Spleen (tissue), 11 donors: ENCODE results near the gene LSM14B. TPM values are rescaled to one million over a fixed set of nuclear protein-coding genes. Genes with fewer than 3 reads are reported as not detected.

Experiments
- DNase-seq: peaks from one replicate; pipeline ENCODE4 v3.0.0-alpha.2; 2020
- H3K27ac ChIP-seq, 8 donors: fragments of 200-600 bp; sonication (generic) in 7 of 8; 1 replicate in 4 of 8; 2 replicates in 4 of 8; pipeline versions ENCODE4 v1.5.0 to v1.8.0; 2016 to 2021; ENCODE audit warnings: inconsistent platforms in 4 of 8, mild to moderate bottlenecking in 4 of 8, moderate library complexity in 1 of 8
- H3K27me3 ChIP-seq, 7 donors: fragments of 200-600 bp; sonication (generic) in 6 of 7; replicated peaks in 1 of 7; 1 replicate in 4 of 7; 2 replicates in 3 of 7; pipeline versions ENCODE4 v1.5.0 to v1.8.0; 2016 to 2021; ENCODE audit warnings: inconsistent platforms in 3 of 7, mild to moderate bottlenecking in 1 of 7
- H3K36me3 ChIP-seq, 6 donors: fragments of 200-600 bp; sonication (generic) in 5 of 6; 1 replicate in 4 of 6; 2 replicates in 2 of 6; pipeline versions ENCODE4 v1.5.0 to v1.8.0; 2016 to 2021; ENCODE audit warnings: inconsistent platforms in 2 of 6
- H3K4me1 ChIP-seq, 6 donors: fragments of 200-600 bp; sonication (generic) in 5 of 6; 1 replicate in 3 of 6; 2 replicates in 3 of 6; pipeline versions ENCODE4 v1.5.0 to v1.8.0; 2016 to 2021; ENCODE audit warnings: inconsistent platforms in 3 of 6
- H3K4me3 ChIP-seq, 8 donors: fragments of 200-600 bp; sonication (generic) in 7 of 8; 1 replicate in 4 of 8; 2 replicates in 4 of 8; pipeline versions ENCODE4 v1.5.0 to v1.8.0; 2016 to 2021; ENCODE audit warnings: inconsistent platforms in 4 of 8, mild to moderate bottlenecking in 4 of 8, moderate library complexity in 2 of 8
- H3K9me3 ChIP-seq, 8 donors: fragments of 200-600 bp; sonication (generic) in 7 of 8; 1 replicate in 4 of 8; 2 replicates in 4 of 8; pipeline versions ENCODE4 v1.5.0 to v1.8.0; 2016 to 2021; ENCODE audit warnings: inconsistent platforms in 4 of 8
- POLR2A ChIP-seq, 3 donors: fragments of 450-650 bp; IDR thresholded peaks; one replicate each; pipeline ENCODE4 v1.5.1; 2017; ENCODE audit warnings: antibody characterized with exemption in 3 of 3, mild to moderate bottlenecking in 1 of 3
- POLR2AphosphoS5 ChIP-seq, 3 donors: sonication (generic); formaldehyde crosslinking; IDR thresholded peaks; one replicate each; pipeline ENCODE4 v1.5.1; 2017; ENCODE audit warnings: antibody characterized with exemption in 3 of 3
- WGBS, 5 donors: extraction: QIAGEN DNeasy Blood & Tissue Kit in 3 of 5; methylation state at CpG; one replicate each; pipeline versions ENCODE4 v1.1.5 to v1.1.7; 2013 to 2018; 5-methylcytosine and 5-hydroxymethylcytosine counted together
- intact Hi-C: fragments of 100-400 bp; cut with DNase I; formaldehyde crosslinking; loops from one replicate; pipeline ENCODE4 v1.15.0; 2023; ENCODE audit warnings: low total_unique reads
- polyA plus RNA-seq, 3 donors: library from polyadenylated mRNA; stranded (reverse); fragments of 200-250 nt; gene quantifications; one replicate each; pipeline ENCODE4 v1.2.1, GENCODE V29; 2013
- total RNA-seq, 7 donors: library from RNA; depleted of rRNA in 3 of 7; stranded (reverse); fragments of >200 nt in 3 of 7; fragmentation: NEBNext Ultra II Directional in 4 of 7; extraction: Animal tissue kit (Norgen Biotek cat#: 25700) in 4 of 7; gene quantifications; one replicate each; pipeline versions ENCODE4 v1.1.0 to v1.2.1, GENCODE V29; 2016 to 2021
- TF ChIP-seq, protein P1 (sequence below), 11 experiments: fragments of 200-600 bp in 7 of 11; fragments of 450-650 bp in 4 of 11; sonication (generic) in 4 of 11; IDR thresholded peaks in 8 of 11; conservative IDR thresholded peaks in 3 of 11; 1 replicate in 7 of 11; 2 replicates in 4 of 11; pipeline versions ENCODE4 v1.4.0 to v1.8.0; 2016 to 2021; ENCODE audit warnings: antibody characterized with exemption in 11 of 11, inconsistent platforms in 4 of 11, mild to moderate bottlenecking in 1 of 11
- donor health status: healthy with polysubstance abuse.
- donor health status: DM: no; HTN: no; CAD: no; lungs with moderate emphysema.
- donor health status: DM: no; HTN: no; CAD: no.
- donor health status: Bipolar disorder and iron deficiency.
- donor health status: healthy.
- donor health status: DM: no; HTN: no; CAD: no.
- donor health status: DM: yes; HTN: yes; CAD: no.

LSM14B gene
- total and polyA plus RNA-seq, 10 donors, result 14.0 to 37.6 (median 26.0) TPM

DNA sequence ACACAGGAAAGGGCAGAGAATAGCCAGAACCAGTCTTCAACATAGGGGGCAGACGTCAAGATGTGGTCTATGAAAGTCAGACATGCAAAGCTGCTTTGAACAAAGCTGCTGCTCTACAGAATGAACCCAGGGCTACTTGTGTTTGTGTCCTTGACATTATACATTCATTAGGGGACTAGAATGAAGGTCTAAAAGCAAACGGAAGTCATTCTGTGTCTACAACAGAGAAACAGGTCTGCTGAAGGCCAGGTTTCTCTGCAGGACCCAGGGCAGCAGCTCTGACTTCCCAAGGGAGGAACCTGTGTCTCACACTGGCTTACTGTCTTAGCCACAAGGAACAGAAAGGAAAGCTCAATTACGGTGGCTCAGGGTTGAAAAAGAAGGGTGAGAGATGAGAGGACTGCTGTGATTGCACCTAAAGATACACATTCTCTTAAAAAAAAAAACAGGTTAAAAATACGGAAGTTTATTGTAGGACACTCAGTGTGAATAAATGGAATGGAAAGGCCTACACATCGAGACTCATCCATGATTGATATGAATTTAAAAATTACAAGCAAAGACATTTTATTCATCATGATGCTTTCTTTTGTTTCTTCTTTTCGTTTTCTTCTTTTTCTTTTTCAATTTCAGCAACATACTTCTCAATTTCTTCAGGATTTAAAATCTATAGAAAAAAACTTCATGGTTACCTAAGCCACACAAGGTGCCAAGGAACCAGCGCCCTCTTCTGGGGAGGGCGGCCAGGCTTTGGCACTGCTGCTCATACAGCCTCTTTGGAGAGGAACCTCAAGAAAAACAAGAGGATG is 14.2 kb downstream of the LSM14B start:
- Histone ChIP-seq H3K4me1 (peaks cover 17 to 91% (median 61%) of the 10 kb centered on the region in 6 donors), H3K27ac (peak overlapping the region in 4 of 8 donors; percentile 70 to 87 (median 82))
- peak; percentile 88 for DNase-seq

DNA sequence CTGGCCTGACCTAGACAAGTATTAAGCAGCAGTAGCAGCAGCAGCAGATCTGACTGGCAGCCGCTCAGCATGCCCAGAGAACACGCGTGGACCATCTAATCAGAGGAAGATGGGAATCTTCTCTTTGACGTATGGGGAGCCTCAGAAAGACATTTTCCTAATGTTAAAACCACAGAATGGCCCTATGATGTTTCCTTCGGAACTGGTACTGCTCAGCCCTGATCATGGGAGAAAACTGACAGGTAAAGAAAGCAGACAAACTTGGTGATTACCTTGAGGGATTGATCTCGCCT is 14.8 kb downstream of the LSM14B start:
- Histone ChIP-seq H3K27ac (peak overlapping the region in 2 of 8 donors; percentile 42 to 84), H3K27me3 (no peaks in the 10 kb centered on the region), H3K9me3 (no peaks in the 10 kb centered on the region), H3K36me3 (peaks cover 2 to 92% (median 79%) of the 10 kb centered on the region in 6 donors), H3K4me3 (no peak overlapping the region), H3K4me1 (peaks cover 23 to 91% (median 62%) of the 10 kb centered on the region in 6 donors)
- TF ChIP-seq POLR2A (IDR thresholded peaks at IDR 0.05), result no peak
- TF ChIP-seq, protein P1, sequence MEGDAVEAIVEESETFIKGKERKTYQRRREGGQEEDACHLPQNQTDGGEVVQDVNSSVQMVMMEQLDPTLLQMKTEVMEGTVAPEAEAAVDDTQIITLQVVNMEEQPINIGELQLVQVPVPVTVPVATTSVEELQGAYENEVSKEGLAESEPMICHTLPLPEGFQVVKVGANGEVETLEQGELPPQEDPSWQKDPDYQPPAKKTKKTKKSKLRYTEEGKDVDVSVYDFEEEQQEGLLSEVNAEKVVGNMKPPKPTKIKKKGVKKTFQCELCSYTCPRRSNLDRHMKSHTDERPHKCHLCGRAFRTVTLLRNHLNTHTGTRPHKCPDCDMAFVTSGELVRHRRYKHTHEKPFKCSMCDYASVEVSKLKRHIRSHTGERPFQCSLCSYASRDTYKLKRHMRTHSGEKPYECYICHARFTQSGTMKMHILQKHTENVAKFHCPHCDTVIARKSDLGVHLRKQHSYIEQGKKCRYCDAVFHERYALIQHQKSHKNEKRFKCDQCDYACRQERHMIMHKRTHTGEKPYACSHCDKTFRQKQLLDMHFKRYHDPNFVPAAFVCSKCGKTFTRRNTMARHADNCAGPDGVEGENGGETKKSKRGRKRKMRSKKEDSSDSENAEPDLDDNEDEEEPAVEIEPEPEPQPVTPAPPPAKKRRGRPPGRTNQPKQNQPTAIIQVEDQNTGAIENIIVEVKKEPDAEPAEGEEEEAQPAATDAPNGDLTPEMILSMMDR (IDR thresholded peaks at IDR 0.05 in 8 of 11, conservative IDR thresholded peaks at IDR 0.05 in 3 of 11), result peak in 6 of 11 experiments; percentile 15 to 59 (median 40)
- WGBS, 5 donors, result 65 to 82% (median 75%) methylated on average over 6 of the region's 6 CpGs
- DNase-seq, result no peak
- intact Hi-C loops, result loop anchor here (5.0 kb wide), 1 partner anchor 125 kb away; no protein-coding TSS in a partner anchor

More for the DNA sequence above, 14.2 kb downstream of the LSM14B start:
- 48 to 63% (median 57%) methylated on average over 8 of the region's 8 CpGs for WGBS, 5 donors
- intact Hi-C loops, result loop anchor here (5.0 kb wide), 1 partner anchor 124 kb away; no protein-coding TSS in a partner anchor
- TF ChIP-seq POLR2A (IDR thresholded peaks at IDR 0.05) (no peak), POLR2AphosphoS5 (IDR thresholded peaks at IDR 0.05) (peak in 1 of 3 donors; percentile 63)
- TF ChIP-seq, protein P1 (IDR thresholded peaks at IDR 0.05 in 8 of 11, conservative IDR thresholded peaks at IDR 0.05 in 3 of 11), result peak; percentile 42 to 89 (median 73)
- peaks cover 2 to 97% (median 84%) of the 10 kb centered on the region in 6 donors for H3K36me3 ChIP-seq
- no peaks in the 10 kb centered on the region for H3K9me3 ChIP-seq
- H3K4me3 ChIP-seq, result no peak overlapping the region
- H3K27me3 ChIP-seq, result no peaks in the 10 kb centered on the region

DNA sequence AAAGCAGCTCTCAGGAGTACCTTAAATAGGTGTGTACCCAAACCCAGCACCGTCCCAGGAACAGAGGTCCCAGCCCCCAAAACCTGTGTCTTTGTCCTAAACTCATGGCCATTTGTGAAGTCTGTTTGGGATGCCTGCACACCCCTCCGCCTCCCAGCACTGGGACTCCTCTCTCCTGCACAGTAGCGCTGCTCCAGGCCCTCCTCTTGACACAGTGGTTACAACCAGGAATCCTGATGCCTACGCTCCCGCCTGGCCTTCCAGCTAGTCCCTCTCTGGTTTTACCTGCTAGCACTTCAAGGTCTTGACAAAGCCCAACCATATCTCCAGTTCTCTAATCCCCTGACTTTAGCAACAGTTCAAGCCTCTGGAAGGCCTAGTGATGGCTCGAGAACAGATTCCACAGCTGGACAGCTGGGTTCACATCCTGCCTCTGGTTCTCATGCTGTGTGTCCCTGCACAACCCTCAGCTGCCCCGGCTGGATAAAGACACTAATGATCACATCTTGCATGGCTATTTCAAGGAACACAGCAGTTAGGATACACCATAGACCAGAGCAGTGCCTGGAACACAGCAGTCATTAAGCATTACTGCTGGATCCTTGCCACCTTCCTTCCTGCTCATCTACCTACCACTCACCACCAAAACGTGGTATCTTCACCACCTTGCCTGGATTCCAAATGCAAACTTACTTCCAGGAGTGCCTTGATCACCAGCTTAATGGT is 15.4 kb downstream of the LSM14B start:
- H3K27me3 ChIP-seq, result no peaks in the 10 kb centered on the region
- peaks cover 2 to 86% (median 73%) of the 10 kb centered on the region in 6 donors for H3K36me3 ChIP-seq
- H3K4me3 ChIP-seq, result no peak overlapping the region
- no peaks in the 10 kb centered on the region for H3K9me3 ChIP-seq
- no peak for DNase-seq
- intact Hi-C loops, result loop anchor here (5.0 kb wide), 1 partner anchor 125 kb away; no protein-coding TSS in a partner anchor
- TF ChIP-seq POLR2AphosphoS5 (IDR thresholded peaks at IDR 0.05), result peak in 2 of 3 donors; percentile 8 to 24
- TF ChIP-seq POLR2A (IDR thresholded peaks at IDR 0.05), result no peak
- WGBS, 5 donors, result 82 to 93% (median 88%) methylated on average over 8 of the region's 8 CpGs
- peak overlapping the region in 2 of 8 donors; percentile 42 to 84 for H3K27ac ChIP-seq
- H3K4me1 ChIP-seq, result peaks cover 23 to 90% (median 60%) of the 10 kb centered on the region in 6 donors

DNA sequence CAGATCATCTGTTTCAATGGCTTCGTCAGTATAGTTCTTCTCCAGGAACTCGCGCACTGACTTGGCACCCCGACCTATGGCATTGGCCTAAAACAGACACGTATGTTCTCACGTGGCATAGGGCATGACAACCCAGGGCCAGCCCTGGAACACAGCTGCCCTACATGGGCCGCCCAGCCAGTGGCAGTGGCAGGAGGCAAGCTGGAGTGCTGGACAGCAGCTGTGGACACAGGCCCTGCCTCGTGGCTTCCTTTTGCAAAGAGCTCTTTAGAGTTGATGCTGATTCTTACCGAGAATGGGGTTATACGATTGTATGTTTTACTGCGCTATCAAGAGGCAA is 15.9 kb downstream of the LSM14B start:
- Histone ChIP-seq H3K4me1 (peaks cover 23 to 85% (median 55%) of the 10 kb centered on the region in 6 donors), H3K27ac (peak overlapping the region in 2 of 8 donors; percentile 42 to 84), H3K4me3 (no peak overlapping the region), H3K9me3 (no peaks in the 10 kb centered on the region), H3K36me3 (peaks cover 2 to 81% (median 68%) of the 10 kb centered on the region in 6 donors), H3K27me3 (no peaks in the 10 kb centered on the region)
- intact Hi-C loops, result loop anchor here (5.0 kb wide), 1 partner anchor 126 kb away; no protein-coding TSS in a partner anchor
- no peak for DNase-seq
- 81 to 95% (median 86%) methylated on average over 11 of the region's 11 CpGs for WGBS, 5 donors
- TF ChIP-seq, protein P1 (IDR thresholded peaks at IDR 0.05 in 8 of 11, conservative IDR thresholded peaks at IDR 0.05 in 3 of 11), result no peak
- TF ChIP-seq POLR2AphosphoS5 (IDR thresholded peaks at IDR 0.05) (peak in 2 of 3 donors; percentile 35 to 64), POLR2A (IDR thresholded peaks at IDR 0.05) (no peak)
